IMR-90 (cell line): Measurements from ENCODE around the gene OR5AP2.

Experiments
- BHLHE40 ChIP-seq: fragments of 150-350 bp; IDR thresholded peaks from 2 replicates; pipeline ENCODE4 v1.6.1; 2016; ENCODE audit warnings: mild to moderate bottlenecking, low read depth, low read length
- CEBPB ChIP-seq: IDR thresholded peaks from 2 replicates; pipeline ENCODE4 v1.6.1; 2012; ENCODE audit warnings: low read depth, low read length, improper control_type of control experiment
- CHD1 ChIP-seq: IDR thresholded peaks from 2 replicates; pipeline ENCODE4 v1.6.1; 2012; ENCODE audit warnings: low read depth, low read length, improper control_type of control experiment
- FOS ChIP-seq: fragments of 150-350 bp; IDR thresholded peaks from 2 replicates; pipeline ENCODE4 v1.6.1; 2016; ENCODE audit warnings: low read depth, low read length
- MAFK ChIP-seq: IDR thresholded peaks from 2 replicates; pipeline ENCODE4 v1.6.1; 2012; ENCODE audit warnings: low read depth, low read length, improper control_type of control experiment
- MXI1 ChIP-seq: IDR thresholded peaks from 2 replicates; pipeline ENCODE4 v1.6.1; 2012; ENCODE audit warnings: low read depth, mild to moderate bottlenecking, low read length, moderate library complexity, borderline replicate concordance
- NFE2L2 ChIP-seq: fragments of 150-350 bp; IDR thresholded peaks from 2 replicates; pipeline ENCODE4 v1.6.1; 2016; ENCODE audit warnings: low read depth, mild to moderate bottlenecking, low read length
- POLR2A ChIP-seq: IDR thresholded peaks from 2 replicates; pipeline ENCODE4 v1.6.1; 2012; ENCODE audit warnings: mild to moderate bottlenecking, low read depth, low read length
- RAD21 ChIP-seq: IDR thresholded peaks from 2 replicates; pipeline ENCODE4 v1.6.1; 2012; ENCODE audit warnings: low read length, improper control_type of control experiment
- RCOR1 ChIP-seq: IDR thresholded peaks from 2 replicates; pipeline ENCODE4 v1.6.1; 2012; ENCODE audit warnings: mild to moderate bottlenecking, low read length, improper control_type of control experiment; ENCODE audit not compliant: insufficient replicate concordance
- RFX5 ChIP-seq: IDR thresholded peaks from 2 replicates; pipeline ENCODE4 v1.8.0; 2012; ENCODE audit warnings: low read depth, mild to moderate bottlenecking, low read length, moderate library complexity
- TF ChIP-seq, protein P1 (sequence below): fragments of 150-350 bp; IDR thresholded peaks from 2 replicates; pipeline ENCODE4 v1.6.1; 2017; ENCODE audit warnings: mild to moderate bottlenecking, antibody characterized with exemption, low read length, low read depth
- TF ChIP-seq, protein P2 (sequence below): conservative IDR thresholded peaks from 2 replicates; pipeline ENCODE4 v1.5.1; 2012; ENCODE audit warnings: mild to moderate bottlenecking, low read depth, low read length, improper control_type of control experiment
- TF ChIP-seq, protein P3 (sequence below): fragments of 150-350 bp; IDR thresholded peaks from 2 replicates; pipeline ENCODE4 v1.6.1; 2016; ENCODE audit warnings: low read depth, mild to moderate bottlenecking, low read length, moderate library complexity, borderline replicate concordance

- TF ChIP-seq, protein P1, sequence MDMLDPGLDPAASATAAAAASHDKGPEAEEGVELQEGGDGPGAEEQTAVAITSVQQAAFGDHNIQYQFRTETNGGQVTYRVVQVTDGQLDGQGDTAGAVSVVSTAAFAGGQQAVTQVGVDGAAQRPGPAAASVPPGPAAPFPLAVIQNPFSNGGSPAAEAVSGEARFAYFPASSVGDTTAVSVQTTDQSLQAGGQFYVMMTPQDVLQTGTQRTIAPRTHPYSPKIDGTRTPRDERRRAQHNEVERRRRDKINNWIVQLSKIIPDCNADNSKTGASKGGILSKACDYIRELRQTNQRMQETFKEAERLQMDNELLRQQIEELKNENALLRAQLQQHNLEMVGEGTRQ = no peak
- TF ChIP-seq RAD21 = no peak
- TF ChIP-seq, protein P2, sequence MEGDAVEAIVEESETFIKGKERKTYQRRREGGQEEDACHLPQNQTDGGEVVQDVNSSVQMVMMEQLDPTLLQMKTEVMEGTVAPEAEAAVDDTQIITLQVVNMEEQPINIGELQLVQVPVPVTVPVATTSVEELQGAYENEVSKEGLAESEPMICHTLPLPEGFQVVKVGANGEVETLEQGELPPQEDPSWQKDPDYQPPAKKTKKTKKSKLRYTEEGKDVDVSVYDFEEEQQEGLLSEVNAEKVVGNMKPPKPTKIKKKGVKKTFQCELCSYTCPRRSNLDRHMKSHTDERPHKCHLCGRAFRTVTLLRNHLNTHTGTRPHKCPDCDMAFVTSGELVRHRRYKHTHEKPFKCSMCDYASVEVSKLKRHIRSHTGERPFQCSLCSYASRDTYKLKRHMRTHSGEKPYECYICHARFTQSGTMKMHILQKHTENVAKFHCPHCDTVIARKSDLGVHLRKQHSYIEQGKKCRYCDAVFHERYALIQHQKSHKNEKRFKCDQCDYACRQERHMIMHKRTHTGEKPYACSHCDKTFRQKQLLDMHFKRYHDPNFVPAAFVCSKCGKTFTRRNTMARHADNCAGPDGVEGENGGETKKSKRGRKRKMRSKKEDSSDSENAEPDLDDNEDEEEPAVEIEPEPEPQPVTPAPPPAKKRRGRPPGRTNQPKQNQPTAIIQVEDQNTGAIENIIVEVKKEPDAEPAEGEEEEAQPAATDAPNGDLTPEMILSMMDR = no peak
- no peak for TF ChIP-seq POLR2A
- TF ChIP-seq RCOR1 = no peak
- TF ChIP-seq MAFK = no peak
- TF ChIP-seq, protein P3, sequence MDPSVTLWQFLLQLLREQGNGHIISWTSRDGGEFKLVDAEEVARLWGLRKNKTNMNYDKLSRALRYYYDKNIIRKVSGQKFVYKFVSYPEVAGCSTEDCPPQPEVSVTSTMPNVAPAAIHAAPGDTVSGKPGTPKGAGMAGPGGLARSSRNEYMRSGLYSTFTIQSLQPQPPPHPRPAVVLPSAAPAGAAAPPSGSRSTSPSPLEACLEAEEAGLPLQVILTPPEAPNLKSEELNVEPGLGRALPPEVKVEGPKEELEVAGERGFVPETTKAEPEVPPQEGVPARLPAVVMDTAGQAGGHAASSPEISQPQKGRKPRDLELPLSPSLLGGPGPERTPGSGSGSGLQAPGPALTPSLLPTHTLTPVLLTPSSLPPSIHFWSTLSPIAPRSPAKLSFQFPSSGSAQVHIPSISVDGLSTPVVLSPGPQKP = no peak
- TF ChIP-seq CHD1 = no peak
- TF ChIP-seq MXI1 = no peak
- TF ChIP-seq BHLHE40 = no peak
- TF ChIP-seq RFX5 = no peak
- no peak for TF ChIP-seq NFE2L2
- no peak for TF ChIP-seq FOS
- TF ChIP-seq CEBPB = no peak
These were observed 16.3 kb downstream of the OR5AP2 start for GRCh38 chr11:56625946-56626345.
